Measurements from ENCODE around the gene MORN1.

- TF ChIP-seq POLR2A (IDR thresholded peaks at IDR 0.05; ENCODE audit: control extremely low read depth in 1 of 2, low read depth in 2 of 2, low read length in 2 of 2): no peak
- no peak for TF ChIP-seq TAF1 (IDR thresholded peaks at IDR 0.05; ENCODE audit: low read depth, low read length)
- TF ChIP-seq CTCF (IDR thresholded peaks at IDR 0.05; ENCODE audit: control extremely low read depth in 1 of 3, insufficient read depth in 1 of 3, low read depth in 1 of 3, low read length in 3 of 3): no peak
- TF ChIP-seq EZH2 (IDR thresholded peaks at IDR 0.05; ENCODE audit: low read depth, low read length, severe bottlenecking): no peak
- TF ChIP-seq RFX5 (IDR thresholded peaks at IDR 0.05; ENCODE audit: borderline replicate concordance, low read depth, low read length): no peak
- no peak for TF ChIP-seq EP300 (IDR thresholded peaks at IDR 0.05; ENCODE audit: borderline replicate concordance in 1 of 2, low read depth in 2 of 2, low read length in 2 of 2)
Observed at GRCh38 chr1:2428490-2428889, 37.1 kb upstream of the MORN1 start.

Data from H1 (cell line).